ENCODE data around the gene ITM2C.

Gene ITM2C

DNA sequence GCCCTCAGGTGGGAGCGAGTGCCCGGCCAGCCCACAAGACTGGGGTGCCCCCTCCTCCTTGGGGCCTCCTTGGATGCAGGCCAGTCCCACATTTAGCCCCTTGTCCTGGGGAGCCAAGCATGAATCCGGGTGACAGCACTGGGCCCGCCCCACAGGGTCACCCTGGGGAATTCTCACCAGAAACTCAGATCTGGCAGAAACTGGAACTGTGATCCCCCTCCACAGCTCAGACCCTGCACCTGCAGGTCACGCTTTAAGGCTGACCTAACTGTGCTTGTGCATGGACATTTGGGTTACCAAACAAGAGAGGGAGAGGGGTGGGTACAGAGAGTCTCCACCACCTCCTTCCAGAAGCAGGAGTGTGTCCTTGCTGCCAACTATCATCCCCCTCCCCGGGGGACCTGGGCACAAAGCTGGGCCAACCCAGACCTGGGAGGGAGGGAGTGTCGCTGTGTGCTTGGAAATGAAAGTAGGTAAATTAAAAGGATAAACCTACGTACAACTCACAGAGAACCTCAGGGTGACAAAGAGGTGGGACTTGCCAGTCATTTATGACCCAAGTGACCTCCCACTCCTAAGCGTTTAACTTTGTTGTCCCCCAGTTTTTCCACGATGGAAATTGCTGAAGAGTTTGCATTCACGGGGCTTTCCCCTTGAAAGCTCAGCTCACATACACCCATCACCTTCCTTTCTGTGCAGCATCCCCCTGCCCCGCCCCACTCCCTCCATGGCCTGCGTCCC is 9.1 kb downstream of the ITM2C start:
- no peak for DNase-seq

- no peak for DNase-seq
These were observed 9.7 kb downstream of the ITM2C start for GRCh38 chr2:230874456-230874855.

DNA sequence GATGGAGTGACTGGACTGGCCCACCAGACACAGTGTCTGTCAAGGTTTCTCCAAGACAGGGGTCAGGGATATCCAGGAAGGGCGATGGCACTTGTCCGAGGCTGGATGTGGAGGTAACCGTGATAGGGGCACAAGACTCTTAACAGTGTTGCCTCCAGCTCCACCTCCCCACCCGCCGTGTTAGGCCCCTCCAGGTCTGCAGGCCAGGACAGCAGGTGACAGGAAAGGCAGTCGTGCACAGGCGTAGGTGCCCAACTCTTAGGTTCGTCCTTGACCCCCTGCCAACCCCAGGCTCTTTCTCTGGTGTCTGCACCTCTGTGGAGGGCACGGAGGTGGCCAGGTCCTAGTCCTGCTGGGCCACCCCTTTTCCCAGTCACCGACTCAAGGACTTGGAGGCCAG is 10.1 kb downstream of the ITM2C start:
- no peak for DNase-seq

GRCh38 chr2:230875347-230876315 is 10.9 kb downstream of the ITM2C start:
- no peak for DNase-seq

GRCh38 chr2:230877116-230877758 is 12.5 kb downstream of the ITM2C start:
- DNase-seq: no peak

DNA sequence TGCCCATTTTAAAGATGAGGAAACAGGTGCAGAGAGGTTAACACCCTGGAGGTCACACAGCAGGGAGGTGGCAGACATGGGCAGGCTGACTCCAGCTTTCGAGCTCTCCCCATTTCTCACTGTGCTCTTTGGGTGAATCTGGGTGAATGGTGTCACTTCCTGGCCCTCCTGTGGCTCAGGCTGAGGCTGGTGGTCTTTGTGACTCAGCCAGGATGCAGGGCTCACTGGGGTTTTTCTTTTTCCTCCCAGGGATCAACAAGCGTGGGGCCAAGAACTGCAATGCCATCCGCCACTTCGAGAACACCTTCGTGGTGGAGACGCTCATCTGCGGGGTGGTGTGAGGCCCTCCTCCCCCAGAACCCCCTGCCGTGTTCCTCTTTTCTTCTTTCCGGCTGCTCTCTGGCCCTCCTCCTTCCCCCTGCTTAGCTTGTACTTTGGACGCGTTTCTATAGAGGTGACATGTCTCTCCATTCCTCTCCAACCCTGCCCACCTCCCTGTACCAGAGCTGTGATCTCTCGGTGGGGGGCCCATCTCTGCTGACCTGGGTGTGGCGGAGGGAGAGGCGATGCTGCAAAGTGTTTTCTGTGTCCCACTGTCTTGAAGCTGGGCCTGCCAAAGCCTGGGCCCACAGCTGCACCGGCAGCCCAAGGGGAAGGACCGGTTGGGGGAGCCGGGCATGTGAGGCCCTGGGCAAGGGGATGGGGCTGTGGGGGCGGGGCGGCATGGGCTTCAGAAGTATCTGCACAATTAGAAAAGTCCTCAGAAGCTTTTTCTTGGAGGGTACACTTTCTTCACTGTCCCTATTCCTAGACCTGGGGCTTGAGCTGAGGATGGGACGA is 13.2 kb downstream of the ITM2C start:
- DNase-seq: no peak

DNA sequence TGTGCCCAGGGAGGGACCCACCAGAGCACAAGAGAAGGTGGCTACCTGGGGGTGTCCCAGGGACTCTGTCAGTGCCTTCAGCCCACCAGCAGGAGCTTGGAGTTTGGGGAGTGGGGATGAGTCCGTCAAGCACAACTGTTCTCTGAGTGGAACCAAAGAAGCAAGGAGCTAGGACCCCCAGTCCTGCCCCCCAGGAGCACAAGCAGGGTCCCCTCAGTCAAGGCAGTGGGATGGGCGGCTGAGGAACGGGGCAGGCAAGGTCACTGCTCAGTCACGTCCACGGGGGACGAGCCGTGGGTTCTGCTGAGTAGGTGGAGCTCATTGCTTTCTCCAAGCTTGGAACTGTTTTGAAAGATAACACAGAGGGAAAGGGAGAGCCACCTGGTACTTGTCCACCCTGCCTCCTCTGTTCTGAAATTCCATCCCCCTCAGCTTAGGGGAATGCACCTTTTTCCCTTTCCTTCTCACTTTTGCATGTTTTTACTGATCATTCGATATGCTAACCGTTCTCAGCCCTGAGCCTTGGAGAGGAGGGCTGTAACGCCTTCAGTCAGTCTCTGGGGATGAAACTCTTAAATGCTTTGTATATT is 14.0 kb downstream of the ITM2C start:
- DNase-seq: no peak

GRCh38 chr2:230879271-230879882 is 14.6 kb downstream of the ITM2C start:
- DNase-seq: no peak

DNA sequence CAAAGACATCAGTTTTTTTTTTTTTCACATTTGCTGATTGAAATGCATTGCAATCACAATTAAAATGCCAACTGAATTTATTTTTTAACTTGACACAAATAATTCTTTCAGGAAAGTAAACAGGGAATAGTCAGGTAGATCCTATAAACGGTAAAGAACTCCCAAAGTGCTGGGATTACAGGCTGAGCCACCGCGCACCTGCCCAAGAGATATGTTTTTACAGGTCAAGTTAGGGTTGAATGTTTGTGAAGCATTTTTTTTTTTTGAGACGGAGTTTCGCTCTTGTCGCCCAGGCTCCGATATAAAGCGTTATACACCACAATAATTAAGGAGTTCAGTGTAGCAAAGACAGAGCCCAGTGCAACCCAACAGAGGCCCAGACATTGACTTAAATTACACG is 15.1 kb downstream of the ITM2C start:
- no peak for DNase-seq

- no peak for DNase-seq
These were observed 17.1 kb downstream of the ITM2C start for GRCh38 chr2:230881840-230882239.

DNA sequence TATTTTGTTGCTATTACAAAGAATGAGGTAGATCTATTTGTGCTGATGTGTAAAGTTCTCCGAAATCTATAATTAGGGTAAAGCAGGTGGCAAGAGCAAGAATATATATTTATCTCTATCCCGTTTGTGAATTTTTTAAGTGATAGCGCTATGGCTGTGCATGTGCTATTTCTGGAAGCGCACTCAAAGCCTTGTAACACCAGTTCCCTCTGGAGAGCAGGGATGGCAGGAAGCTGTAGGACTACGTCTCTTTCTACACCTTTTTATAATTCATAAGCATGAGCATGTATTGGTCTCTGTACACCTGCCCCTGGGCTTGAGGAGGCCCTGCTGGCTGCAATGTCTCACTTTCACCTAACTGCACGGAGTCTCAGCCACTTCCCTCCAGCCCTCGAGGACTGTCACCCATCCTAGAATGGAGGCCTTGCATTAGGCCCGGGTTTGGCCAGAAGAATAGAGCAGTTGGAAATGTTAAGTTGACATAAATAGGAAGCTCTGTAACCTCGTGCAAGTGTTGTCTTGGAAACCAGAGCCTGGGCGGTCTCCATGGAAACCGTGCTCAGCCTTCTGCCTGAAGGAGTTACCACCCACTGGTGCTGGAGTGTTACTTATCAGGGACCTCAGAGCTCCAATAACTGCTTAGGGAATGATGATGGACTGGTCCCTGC is 20.9 kb downstream of the ITM2C start:
- no peak for DNase-seq

DNA sequence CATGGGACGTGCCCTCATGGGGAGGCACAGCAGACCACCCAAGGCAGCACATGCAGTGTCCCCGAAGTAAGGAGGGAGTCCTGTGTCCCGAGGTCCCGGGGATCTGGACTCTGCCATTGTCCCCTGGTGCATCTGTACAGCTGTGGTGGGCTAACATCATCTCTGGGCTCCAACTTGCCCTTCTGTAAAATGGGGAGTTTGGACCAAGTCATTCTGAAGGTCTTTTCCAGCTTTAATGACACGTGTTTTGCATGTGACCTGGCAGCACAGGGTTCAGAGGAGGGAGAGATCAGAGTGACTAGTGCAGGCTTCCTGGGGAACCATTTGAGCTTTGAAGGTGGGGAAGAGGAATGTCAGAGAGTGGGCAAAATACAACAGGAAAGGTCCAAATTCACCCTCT is 21.5 kb downstream of the ITM2C start:
- DNase-seq: no peak

GRCh38 chr2:230886671-230887071 is 21.9 kb downstream of the ITM2C start:
- no peak for DNase-seq

DNA sequence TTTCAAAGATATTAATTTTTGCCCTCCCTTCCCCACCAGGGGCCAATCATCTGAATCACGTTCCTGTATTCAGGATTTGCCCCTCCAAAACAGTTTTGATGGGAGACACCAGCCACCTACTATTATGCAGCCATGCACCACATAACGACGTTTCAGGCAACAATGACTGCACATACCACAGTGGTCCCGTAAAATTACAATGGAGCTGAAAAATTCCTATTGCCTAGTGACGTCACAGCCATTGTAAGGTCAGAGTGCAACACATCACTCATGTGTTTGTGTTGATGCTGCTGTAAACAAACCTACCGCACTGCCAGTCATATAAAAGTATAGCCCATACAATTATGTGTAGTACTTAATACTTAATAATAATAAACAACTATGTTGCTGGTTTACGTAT is 22.6 kb downstream of the ITM2C start:
- no peak for DNase-seq

DNA sequence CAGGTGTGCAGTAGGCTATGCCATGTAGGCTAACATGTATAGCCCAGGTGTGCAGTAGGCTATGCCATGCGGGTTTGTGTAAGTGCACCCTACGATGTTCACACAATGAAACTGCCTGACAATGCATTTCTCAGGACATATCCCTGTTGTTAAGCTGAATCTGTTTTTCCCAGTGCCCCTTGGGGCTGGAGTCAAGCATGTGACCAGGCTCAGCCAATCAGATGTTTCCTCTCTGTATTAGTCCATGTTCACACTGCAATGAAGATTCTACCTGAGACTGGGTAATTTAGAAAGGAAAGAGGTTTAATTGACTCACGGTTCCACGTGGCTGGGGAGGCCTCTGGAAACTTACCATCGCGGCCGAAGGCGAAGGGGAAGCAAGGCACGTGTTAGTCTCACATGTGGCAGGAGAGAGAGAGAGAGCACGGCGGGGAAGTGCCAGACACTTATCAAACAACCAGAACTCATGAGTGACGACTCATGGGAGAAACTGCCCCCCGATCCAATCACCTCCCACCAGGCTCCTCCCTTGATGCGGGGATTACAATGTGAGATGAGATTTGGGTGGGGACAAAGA is 24.2 kb downstream of the ITM2C start:
- DNase-seq: no peak

GRCh38 chr2:230889911-230890601 is 25.3 kb downstream of the ITM2C start:
- DNase-seq: no peak

GRCh38 chr2:230890646-230891045 is 25.9 kb downstream of the ITM2C start:
- DNase-seq: no peak

DNA sequence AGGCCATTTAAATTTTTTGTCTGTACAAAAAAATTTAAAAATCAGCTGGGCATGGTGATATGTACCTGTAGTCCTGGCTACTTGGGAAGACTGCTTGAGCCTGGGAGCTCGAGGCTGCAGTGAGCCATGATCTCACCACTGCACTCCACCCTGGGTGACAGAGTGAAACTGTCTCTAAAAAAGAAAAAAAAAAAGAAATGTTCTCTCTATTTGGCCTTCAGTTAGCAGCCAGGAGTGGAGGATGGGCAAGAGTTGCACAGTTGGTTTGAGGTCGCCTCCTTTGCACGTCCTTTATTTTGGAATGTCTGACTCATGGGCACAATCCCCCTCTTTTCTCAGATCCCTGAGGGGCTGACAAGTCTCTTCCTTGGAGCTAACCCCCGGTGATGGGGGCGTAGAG is 26.3 kb downstream of the ITM2C start:
- no peak for DNase-seq

DNA sequence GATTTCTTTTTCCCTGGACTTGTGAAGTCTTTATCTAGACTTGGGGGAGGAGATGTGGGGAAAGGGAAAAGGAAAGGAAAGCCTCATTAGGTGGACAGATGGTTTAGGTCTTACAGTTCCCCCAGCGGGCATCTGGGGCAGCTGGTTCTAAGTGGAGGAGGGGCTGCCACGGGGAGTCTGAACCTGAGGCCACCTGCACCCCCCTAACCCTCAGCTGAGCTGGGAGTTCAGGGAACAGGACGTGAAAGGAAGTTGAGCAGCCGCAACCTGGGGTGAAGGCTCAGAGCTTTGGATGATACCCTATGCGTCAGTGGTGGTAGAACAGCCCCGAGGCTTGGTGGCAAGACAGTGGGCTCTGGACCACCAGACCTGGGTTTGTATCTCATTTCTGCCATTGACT is 26.8 kb downstream of the ITM2C start:
- DNase-seq: no peak

- DNase-seq: no peak
These were observed 28.6 kb downstream of the ITM2C start for GRCh38 chr2:230893338-230893737.

All from T-helper 1 cell (primary cell).